ENCODE measurements around the gene KLF1. TPM values are rescaled to one million over a fixed set of nuclear protein-coding genes. Genes with fewer than 3 reads are reported as not detected.

KLF1 gene
- total RNA-seq, 1 experiment from 2014 or later: 0.10 TPM

- H3K9me3 ChIP-seq (ENCODE audit: control insufficient read depth, insufficient read depth, low read depth, low read length): no peaks in the 10 kb centered on the region
- H3K36me3 ChIP-seq (ENCODE audit: control insufficient read depth, insufficient read depth, low read length): no peaks in the 10 kb centered on the region
- ATAC-seq: no peak
- no TSS peak for BruUV-seq (replicated peaks)
- TF ChIP-seq REST (IDR thresholded peaks at IDR 0.05; ENCODE audit: insufficient read depth in 1 of 2, low read depth in 2 of 2, low read length in 1 of 2) (no peak), SIN3A (IDR thresholded peaks at IDR 0.05; ENCODE audit: borderline replicate concordance, insufficient read depth, low read depth, low read length) (no peak), POLR2AphosphoS5 (IDR thresholded peaks at IDR 0.05; ENCODE audit: low read depth, low read length) (no peak), TCF7L2 (IDR thresholded peaks at IDR 0.05; ENCODE audit: low read depth, low read length) (no peak), CTCF (IDR thresholded peaks at IDR 0.05) (no peak)
- no peak overlapping the region for H3K4me3 ChIP-seq (ENCODE audit: low read depth in 2 of 2, low read length in 2 of 2)
- intact Hi-C loops (cut with micrococcal nuclease; ENCODE audit: unreplicated experiment) (no loop called here), in situ Hi-C loops (cut with HindIII; ENCODE audit: low pct_unique_long_range_greater_than_20kb, low sequenced_read_pairs) (no loop called here)
- H3K27ac ChIP-seq (ENCODE audit: low read length): no peak overlapping the region
- DNase-seq (ENCODE audit: low read depth, low spot score): no peak
- CTCF ChIA-PET: no interaction called here
- H3K27me3 ChIP-seq (ENCODE audit: control insufficient read depth, insufficient read depth, low read length): no peaks in the 10 kb centered on the region
- no peaks in the 10 kb centered on the region for H3K4me1 ChIP-seq (ENCODE audit: control insufficient read depth, insufficient read depth, low read length)
- POLR2A ChIA-PET: no interaction called here
Measured at GRCh38 chr19:12875086-12875485, 11.9 kb downstream of the KLF1 start.

GRCh38 chr19:12873891-12874745 lies 12.9 kb downstream of the KLF1 start:
- Histone ChIP-seq H3K4me3 (ENCODE audit: low read depth in 2 of 2, low read length in 2 of 2) (no peak overlapping the region), H3K9me3 (ENCODE audit: control insufficient read depth, insufficient read depth, low read depth, low read length) (no peaks in the 10 kb centered on the region), H3K27me3 (ENCODE audit: control insufficient read depth, insufficient read depth, low read length) (no peaks in the 10 kb centered on the region), H3K4me1 (ENCODE audit: control insufficient read depth, insufficient read depth, low read length) (no peaks in the 10 kb centered on the region), H3K27ac (ENCODE audit: low read length) (no peak overlapping the region), H3K36me3 (ENCODE audit: control insufficient read depth, insufficient read depth, low read length) (no peaks in the 10 kb centered on the region)
- DNase-seq (ENCODE audit: low read depth, low spot score) (no peak), ATAC-seq (no peak)
- intact Hi-C loops (cut with micrococcal nuclease; ENCODE audit: unreplicated experiment): no loop called here
- CTCF ChIA-PET: interaction anchor here (0.7 kb wide), 1 partner anchor 160 kb away, joined by 3 read pairs; no protein-coding TSS in a partner anchor
- TF ChIP-seq CTCF (IDR thresholded peaks at IDR 0.05) (no peak), SIN3A (IDR thresholded peaks at IDR 0.05; ENCODE audit: borderline replicate concordance, insufficient read depth, low read depth, low read length) (no peak), POLR2AphosphoS5 (IDR thresholded peaks at IDR 0.05; ENCODE audit: low read depth, low read length) (no peak), REST (IDR thresholded peaks at IDR 0.05; ENCODE audit: insufficient read depth in 1 of 2, low read depth in 2 of 2, low read length in 1 of 2) (no peak), TCF7L2 (IDR thresholded peaks at IDR 0.05; ENCODE audit: low read depth, low read length) (no peak)
- in situ Hi-C loops (cut with HindIII; ENCODE audit: low pct_unique_long_range_greater_than_20kb, low sequenced_read_pairs): no loop called here
- no TSS peak for BruUV-seq (replicated peaks)
- POLR2A ChIA-PET: no interaction called here

Measured in Panc1 (cell line).